GM10847 (cell line): ENCODE measurements around the gene SAMD14.

Experiments
- POLR2A ChIP-seq: IDR thresholded peaks from 2 replicates; pipeline ENCODE4 v1.6.1; 2011; ENCODE audit not compliant: insufficient read length; ENCODE audit errors: extremely low read depth

SAMD14 gene

DNA sequence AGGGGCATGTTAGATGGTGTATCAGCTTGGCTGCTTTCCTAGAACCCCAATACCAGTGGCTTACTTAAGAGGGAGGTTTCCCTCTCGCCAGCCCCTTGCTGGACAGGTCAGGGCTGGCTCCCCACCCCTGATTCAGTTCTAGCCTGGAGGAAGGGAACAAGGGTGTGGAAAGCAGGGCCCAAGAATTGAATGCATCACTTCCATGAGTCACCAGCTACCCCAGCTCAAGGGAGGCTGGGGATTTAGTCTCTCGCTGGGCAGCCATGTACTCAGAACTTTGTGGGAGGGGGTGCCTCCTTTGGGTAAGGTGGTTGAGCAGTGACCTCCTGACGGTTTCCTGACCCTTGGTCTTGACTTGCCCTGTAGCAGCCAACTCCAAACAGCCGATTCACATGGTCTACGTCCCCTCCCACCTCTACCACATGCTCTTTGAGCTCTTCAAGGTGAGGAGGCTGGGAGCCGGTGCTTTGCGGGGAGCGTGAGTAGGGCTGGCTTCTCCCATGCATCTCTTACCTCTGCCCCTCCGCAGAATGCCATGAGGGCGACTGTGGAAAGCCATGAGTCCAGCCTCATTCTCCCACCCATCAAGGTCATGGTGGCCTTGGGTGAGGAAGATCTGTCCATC lies 22.1 kb downstream of the SAMD14 start:
- no peak for TF ChIP-seq POLR2A

DNA sequence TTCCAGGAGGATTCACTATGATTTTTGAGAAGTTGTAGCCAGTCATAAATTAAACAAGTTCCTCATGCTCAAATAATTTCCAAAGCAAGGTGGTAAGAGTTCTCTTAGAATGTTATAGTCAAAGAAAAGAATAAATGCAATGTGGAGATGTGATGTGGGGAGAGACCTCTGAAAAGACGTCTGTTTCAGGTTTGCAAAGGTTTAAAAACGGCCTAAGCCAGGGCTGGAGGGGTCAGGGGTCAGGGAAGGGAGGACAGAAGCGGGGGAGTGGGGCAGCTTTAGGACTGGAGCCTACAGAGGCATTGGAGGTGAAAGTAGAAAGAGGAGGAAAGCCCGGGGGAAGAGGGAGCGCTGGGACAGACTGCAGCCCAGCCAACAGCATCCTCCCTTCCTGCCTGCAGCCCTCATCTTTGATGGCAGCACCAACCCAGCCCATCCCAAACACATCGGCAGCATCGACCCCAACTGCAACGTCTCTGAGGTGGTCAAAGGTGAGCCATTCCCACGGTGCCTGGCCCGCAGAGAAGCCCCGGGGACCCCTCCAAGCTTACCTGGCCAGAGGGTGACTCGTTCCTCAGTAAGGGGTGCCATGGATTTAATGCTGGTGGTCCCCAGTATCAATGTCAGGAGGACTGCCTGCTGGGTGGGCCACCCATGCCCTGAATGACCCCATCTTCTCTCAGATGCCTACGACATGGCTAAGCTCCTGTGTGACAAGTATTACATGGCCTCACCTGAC lies 23.4 kb downstream of the SAMD14 start:
- no peak for TF ChIP-seq POLR2A

DNA sequence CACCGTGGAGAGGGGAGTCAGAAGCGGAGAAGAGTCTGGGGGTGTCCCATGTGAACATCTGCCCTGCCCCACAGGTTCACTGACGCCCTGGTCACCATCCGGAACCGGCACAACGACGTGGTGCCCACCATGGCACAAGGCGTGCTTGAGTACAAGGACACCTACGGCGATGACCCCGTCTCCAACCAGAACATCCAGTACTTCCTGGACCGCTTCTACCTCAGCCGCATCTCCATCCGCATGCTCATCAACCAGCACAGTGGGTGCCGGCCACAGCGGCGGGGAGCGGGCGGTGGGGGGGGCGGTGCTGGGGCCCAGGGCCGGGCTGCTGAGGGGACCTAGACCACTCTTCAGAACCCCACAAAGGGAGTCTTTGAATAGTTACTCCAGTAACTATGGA lies 24.1 kb downstream of the SAMD14 start:
- no peak for TF ChIP-seq POLR2A

DNA sequence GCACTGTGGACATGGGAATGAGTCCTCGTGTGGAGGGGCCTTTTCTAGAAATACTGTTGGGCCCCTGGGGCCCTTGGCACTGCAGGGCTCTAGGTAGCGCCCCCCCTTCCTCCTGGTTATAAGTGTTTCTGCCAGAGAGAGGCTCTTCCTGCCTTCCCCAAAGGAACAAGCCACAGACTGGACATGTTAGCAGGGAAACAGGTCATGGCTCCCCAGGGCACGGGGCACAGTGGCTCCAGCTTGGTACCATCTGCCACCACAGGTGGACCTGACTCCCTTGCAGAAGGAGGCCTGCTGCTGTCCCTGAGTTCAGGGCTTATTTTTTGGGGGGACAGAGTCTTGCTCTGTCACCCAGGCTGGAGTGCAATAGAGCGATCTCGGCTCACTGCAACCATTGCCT lies 26.0 kb downstream of the SAMD14 start:
- TF ChIP-seq POLR2A, result no peak

DNA sequence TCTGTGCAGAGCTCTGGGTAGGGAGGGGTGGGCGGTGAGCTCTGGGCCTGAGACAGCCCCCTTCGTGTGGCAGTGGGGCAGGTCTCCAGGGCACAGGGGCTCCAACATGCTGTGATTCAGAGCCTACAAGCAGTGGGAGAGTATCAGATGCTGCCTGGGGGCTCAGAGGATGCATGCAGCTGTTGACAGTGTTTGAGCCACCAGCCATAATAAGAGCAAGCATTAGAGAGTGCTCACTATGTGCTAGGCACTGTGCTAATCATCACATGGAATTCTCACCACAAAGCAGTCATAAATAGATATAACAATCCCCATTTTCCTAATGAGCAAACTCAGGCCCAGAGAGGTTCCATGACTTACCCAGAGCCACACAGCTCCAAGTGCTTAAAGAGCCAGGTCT lies 26.7 kb downstream of the SAMD14 start:
- TF ChIP-seq POLR2A, result no peak

DNA sequence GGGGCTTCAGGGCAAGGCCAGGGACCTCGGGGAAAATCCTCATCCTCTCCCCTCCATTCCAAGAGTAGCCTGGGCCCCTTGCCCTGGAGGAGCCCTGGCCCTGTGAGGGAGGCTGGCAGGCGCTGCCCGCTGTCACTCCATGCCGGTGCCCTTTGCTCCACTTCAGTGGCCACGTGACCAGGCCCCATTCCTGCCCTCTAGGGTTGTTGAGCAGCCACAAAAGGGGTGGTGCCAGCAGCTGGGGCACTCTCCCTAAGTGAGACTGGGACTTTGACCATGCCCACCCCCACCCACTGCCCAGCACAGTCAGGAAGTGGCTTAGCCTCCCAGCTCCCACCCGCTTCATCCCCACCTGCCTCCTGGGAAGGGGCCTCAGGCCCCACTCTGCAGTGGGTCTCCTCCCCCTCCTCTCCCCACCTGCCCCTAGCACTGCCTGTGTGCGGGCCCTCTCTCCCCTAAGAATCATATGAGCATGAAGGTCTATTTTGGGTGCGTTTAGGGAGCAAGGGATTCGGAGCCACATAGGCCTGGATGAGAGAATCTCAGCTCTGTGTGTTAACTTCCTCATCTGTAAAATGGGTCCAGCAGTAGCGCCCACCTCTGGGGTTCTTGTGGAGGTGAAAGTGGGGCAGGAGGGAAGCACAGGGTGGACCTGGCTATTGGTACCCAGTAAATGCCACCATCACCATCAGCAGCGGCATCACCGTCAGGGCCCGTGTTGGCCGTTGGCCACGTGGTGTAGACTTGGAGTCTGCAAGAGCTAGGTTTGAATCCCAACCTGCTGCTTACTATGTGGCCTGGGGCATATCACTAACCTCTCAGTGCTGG lies 27.6 kb downstream of the SAMD14 start:
- TF ChIP-seq POLR2A, result no peak

DNA sequence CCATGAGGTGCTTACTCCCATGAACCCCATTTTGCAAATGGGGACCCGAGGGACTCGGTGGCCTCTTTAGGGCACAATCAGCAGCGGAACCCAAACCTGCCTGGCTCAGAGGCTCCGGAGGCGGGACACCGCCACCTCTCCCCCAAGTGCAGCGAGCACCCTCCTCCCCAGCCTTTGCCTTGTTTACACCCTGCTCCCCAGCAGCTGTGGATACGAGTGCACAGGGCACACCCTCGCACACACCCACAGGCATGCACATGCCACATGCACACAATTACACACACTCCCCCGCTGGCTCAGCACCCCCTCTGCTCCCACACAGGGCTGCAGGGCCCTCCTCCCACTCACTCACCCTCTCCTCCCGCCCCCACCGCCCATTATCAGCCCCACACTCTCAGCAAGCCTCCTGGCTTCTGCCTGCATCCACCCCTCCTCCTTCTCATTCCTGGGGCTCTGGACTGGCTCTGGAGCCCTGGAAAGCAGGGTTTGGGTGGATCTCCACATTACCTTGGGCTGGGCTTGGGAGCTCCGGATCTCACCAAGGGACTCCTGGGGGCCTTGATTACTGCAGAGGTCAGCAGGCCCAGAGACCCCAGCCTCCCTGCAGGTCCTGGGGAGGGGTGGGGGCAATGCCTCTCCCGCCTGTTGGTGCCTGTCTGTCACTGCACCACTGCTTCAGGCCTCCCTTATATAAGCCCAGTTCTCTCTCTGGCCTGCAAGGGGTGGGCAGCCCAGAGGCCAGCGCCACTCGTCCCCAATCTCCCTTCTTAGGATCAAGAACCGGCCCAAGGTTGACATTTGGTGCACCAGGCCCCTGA lies 28.4 kb downstream of the SAMD14 start:
- TF ChIP-seq POLR2A, result no peak

DNA sequence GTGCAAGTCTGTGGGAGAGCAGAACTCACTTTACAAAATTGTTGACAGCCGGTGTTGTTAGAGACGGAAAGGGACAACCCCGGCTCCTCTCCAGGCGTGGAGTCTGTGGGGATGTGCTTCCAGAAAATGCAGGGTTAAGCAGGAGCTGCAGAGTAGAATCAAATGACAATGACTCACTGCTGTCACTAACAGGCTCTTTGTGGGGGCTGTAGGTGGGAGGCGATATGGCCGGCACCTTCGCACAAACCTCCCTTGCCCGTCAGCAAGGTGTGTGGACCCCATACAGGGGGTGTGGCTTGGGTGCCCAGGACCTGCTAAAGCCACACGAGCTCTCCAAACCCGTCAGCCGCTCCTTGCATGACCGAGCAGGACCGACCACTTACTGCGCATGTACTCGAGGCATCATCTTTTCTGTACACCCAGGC lies 29.0 kb downstream of the SAMD14 start:
- TF ChIP-seq POLR2A, result no peak

DNA sequence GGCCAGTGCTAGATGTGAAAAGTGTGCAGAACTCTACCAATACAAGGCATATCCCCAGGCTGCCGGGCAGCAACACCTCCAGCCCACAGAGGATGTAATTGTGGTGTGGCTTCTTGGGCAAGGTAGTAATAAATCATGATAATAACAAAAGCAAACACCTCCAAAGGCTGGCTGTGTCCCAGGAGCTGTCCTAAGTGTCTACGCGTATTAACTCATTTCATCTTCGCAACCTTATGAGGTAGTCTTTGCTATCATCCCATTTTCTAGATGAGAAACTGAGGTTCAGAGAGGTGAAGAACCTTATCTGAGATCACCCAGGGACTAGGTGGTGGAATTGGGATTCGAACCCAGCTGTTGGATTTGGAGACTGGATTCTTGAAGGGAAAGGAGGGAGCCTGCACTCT lies 29.5 kb downstream of the SAMD14 start:
- no peak for TF ChIP-seq POLR2A

DNA sequence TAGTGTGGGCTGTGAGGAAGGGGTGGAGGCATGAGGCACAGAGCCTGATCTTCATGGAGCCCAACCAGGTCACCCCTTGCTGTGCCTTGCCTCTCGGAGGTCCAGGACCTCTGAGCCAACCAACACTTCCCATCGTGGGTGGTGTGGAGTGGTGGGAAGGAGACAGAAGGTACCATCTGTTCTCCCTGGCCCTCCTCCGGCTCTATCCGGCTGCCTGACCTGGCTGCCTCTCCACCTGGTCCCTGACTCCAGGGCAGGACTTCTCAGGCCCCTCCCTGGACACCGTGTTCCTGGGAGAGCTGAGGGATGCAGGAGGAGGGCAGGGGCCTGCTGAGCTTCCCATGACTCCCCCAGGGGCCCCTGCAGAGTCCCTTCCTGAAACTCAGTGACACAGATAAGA lies 31.0 kb downstream of the SAMD14 start:
- TF ChIP-seq POLR2A, result no peak

DNA sequence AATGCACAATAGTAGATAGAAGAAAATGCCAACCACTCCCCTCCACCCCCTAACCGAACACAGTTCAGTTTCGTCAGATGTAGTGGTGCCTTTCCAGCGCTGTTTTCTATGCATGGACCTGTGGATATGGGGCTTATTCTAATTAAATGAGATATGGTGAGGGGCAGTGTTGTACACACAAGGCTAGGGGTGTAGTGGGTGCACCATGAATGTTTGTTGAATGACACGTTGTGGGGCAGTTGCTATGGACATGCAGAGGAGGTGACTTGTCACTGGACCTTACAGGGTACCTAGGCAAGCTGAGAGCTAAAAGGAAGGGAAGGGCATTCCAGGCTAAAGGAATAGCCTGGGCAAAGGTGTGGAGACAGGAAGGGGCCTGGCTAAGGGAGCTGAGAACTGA lies 31.4 kb downstream of the SAMD14 start:
- TF ChIP-seq POLR2A, result no peak

DNA sequence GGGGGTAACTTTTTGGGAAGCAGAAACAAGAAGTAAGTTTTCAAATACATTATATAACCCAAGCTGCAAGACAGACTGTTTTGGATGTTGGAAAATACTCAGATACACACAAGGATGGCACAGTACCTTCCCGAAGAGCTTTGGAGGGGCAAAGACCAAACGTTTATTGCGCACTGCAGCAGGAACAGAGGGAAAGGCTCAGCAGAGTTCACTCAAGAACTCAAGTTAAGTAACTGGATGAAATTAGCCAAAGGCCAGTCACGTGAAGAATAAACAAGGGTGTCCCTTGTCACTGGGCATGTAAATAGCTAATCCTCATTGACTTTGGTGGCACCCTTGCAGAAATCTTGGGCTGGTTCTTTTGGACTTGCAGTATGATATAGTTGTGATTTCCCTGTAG lies 32.0 kb downstream of the SAMD14 start:
- TF ChIP-seq POLR2A, result no peak

DNA sequence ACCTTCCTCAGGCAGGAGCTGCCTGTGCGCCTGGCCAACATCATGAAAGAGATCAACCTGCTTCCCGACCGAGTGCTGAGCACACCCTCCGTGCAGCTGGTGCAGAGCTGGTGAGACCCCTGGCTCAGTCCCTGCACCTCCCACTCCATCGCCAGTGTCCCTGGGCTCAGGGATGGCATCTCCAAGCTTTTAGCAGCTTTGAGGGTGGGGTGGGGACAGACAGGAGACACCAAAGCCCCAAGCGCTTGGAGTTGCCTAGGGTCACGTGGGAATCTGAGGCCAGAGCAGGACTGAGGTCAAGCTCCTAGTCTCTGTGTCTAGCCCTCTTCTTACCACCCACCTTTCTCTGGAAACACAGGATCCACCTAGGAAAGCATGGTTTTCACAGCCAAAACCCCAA lies 32.5 kb downstream of the SAMD14 start:
- TF ChIP-seq POLR2A, result no peak

DNA sequence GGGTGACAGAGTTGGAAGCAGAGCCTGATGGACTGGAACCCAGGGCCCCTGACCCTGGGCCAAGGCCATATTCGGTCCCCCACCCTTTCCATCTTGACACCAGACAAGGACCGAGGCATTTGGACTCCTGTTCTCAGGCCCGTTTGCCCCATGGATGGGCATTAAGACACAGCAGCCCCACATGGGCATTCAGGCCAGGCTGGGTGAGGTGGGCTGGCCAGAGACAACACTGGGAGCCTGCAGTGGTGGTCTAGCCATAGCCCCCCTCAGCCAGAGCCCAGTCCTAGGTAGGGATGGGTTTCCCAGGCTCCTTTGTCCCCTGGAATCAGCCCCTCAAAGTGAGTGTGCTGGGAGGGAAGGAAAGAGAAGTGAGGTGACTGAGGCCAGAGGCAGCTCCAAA lies 33.2 kb downstream of the SAMD14 start:
- TF ChIP-seq POLR2A, result no peak

DNA sequence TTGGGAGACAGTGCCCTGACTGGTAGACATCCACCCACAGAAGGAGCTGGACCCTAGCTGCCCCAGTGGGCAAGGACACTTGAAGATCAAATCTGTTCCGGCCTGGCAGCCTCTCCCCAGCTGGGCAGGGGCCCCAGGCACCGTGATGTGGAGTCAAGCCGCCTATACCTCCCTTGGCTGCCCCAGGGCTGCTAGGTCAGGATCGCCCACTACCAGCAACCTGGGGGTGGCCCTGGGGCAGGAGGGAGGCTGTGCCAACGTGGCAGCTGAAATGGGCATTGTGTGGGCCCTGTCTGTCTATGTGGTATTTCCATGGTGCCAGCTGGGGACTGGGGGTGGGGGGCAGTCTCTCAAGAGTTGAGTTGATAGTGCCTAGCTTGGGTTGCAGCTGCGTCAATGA lies 33.9 kb downstream of the SAMD14 start:
- TF ChIP-seq POLR2A, result no peak
